ENCODE results near the gene SH3PXD2B.

DNA sequence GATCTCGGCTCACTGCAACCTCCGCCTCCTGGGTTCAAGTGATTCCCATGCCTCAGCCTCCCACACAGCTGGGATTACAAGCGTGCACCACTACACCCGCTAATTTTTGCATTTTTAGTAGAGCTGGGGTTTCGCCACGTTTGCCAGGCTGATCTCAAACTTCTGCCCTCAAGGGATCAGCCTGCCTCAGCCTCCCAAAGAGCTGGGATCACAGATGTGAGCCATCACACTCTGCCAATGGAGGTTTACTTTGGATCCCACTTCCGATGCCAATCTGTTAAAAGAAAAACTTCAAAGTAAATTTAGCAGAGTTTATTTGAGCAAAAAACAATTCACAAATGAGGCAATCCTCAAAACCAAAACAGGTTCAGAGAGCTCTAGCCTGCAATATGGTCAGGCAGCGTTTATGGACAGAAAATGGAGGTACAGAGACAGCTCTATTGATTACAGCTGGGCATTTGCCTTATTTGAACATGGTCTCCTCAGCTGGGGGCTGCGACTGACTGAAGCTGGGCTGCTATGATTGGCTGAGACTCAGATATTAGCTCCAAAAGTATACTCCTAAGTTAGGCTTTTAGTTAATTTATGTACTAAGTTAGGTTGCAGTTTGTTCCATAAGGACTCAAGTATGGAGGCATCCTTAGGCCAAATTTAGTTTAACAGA is 152.1 kb downstream of the SH3PXD2B start:
- TF ChIP-seq, protein P1, sequence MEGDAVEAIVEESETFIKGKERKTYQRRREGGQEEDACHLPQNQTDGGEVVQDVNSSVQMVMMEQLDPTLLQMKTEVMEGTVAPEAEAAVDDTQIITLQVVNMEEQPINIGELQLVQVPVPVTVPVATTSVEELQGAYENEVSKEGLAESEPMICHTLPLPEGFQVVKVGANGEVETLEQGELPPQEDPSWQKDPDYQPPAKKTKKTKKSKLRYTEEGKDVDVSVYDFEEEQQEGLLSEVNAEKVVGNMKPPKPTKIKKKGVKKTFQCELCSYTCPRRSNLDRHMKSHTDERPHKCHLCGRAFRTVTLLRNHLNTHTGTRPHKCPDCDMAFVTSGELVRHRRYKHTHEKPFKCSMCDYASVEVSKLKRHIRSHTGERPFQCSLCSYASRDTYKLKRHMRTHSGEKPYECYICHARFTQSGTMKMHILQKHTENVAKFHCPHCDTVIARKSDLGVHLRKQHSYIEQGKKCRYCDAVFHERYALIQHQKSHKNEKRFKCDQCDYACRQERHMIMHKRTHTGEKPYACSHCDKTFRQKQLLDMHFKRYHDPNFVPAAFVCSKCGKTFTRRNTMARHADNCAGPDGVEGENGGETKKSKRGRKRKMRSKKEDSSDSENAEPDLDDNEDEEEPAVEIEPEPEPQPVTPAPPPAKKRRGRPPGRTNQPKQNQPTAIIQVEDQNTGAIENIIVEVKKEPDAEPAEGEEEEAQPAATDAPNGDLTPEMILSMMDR (IDR thresholded peaks at IDR 0.05): no peak
- TF ChIP-seq POLR2A (IDR thresholded peaks at IDR 0.05): no peak

Measured in right lobe of liver (tissue), 4 donors.